NT2/D1 (cell line): ENCODE data around the gene SFN.

Source experiments
- SUZ12 ChIP-seq: IDR thresholded peaks from 2 replicates; pipeline ENCODE4 v1.6.1; 2011; ENCODE audit not compliant: insufficient read length, insufficient read depth; ENCODE audit errors: extremely low read depth
- YY1 ChIP-seq: IDR thresholded peaks from 2 replicates; pipeline ENCODE4 v1.6.1; 2011; ENCODE audit not compliant: insufficient read length, insufficient read depth

DNA sequence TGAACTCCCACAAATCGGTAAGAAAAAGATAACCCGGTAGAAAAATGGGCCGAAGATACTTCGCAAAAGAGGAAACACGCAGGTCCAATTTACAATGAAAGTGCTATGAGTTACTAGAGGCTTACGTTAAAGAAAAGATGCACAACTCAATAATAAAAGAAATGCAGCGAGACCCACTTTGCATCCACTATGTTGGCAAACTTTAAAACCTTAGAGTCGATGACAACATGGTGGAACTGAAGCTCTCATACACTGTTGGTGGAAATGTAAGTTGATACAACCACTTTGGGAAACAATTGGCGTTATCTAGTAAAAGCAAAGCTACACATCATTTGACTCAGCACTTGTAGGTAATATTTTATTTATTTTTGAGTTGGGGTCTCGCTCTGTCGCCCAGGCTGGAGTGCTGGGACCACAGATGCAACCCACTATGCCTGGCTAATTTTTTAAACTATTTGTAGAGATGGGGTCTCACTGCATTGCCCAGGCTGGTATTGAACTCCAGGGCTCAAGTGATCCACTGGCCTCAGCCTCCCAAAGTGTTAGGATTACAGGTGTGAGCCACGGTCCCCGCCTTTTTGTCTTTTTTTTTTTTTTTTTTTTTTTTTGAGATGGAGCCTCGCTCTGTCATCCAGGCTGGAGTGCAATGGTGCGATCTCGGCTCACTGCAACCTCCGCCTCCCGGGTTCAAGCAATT is 38.0 kb downstream of the SFN start:
- no peak for TF ChIP-seq SUZ12
- TF ChIP-seq YY1: no peak
